Right lobe of liver (tissue), 6 donors: ENCODE data around the gene PDZD4. TPM values are rescaled to one million over a fixed set of nuclear protein-coding genes. Genes with fewer than 3 reads are reported as not detected.

Source experiments
- ATAC-seq, 4 donors: fragments of 200-7000 bp; cut with Tn5 transposase; one replicate each; pipeline ENCODE4 v1.9.1; 2020; ENCODE audit warnings: mild to moderate bottlenecking in 4 of 4, moderate library complexity in 4 of 4
- DNase-seq, 3 donors: peaks; one replicate each; pipeline ENCODE4 v3.0.0-alpha.2; 2020
- H3K27ac ChIP-seq, 3 donors: fragments of 200-600 bp; one replicate each; pipeline ENCODE4 v1.8.0; 2022
- H3K27me3 ChIP-seq, 2 donors: fragments of 200-600 bp; one replicate each; pipeline ENCODE4 v1.8.0; 2022
- H3K36me3 ChIP-seq, 4 donors: fragments of 200-600 bp; sonication (generic) in 1 of 4; one replicate each; pipeline versions ENCODE4 v1.5.1 to v1.8.0; 2017 to 2022; ENCODE audit warnings: control low read depth in 1 of 4
- H3K4me1 ChIP-seq, 4 donors: fragments of 200-600 bp; sonication (generic) in 1 of 4; one replicate each; pipeline versions ENCODE4 v1.5.1 to v1.8.0; 2017 to 2022; ENCODE audit warnings: control low read depth in 1 of 4
- H3K4me3 ChIP-seq, 3 donors: fragments of 200-600 bp; one replicate each; pipeline ENCODE4 v1.8.0; 2022
- H3K9me3 ChIP-seq, 4 donors: fragments of 200-600 bp; sonication (generic) in 1 of 4; one replicate each; pipeline versions ENCODE4 v1.5.1 to v1.8.0; 2017 to 2022; ENCODE audit warnings: control low read depth in 1 of 4
- CTCF ChIP-seq, 4 donors: fragments of 200-600 bp in 3 of 4; fragments of 450-650 bp in 1 of 4; IDR thresholded peaks; one replicate each; pipeline versions ENCODE4 v1.5.1 to v1.8.0; 2016 to 2022; ENCODE audit warnings: antibody characterized with exemption in 4 of 4, mild to moderate bottlenecking in 2 of 4
- POLR2A ChIP-seq: fragments of 450-650 bp; IDR thresholded peaks from one replicate; pipeline ENCODE4 v1.6.1; 2017; ENCODE audit warnings: antibody characterized with exemption, mild to moderate bottlenecking
- WGBS: methylation state at CpG from one replicate; pipeline ENCODE4 v1.1.6; 2018; ENCODE audit warnings: low coverage, low lambda C conversion rate; ENCODE audit not compliant: insufficient coverage; ENCODE audit errors: missing lambda C conversion rate; 5-methylcytosine and 5-hydroxymethylcytosine counted together
- intact Hi-C, 2 donors: fragments of 100-400 bp; cut with DNase I; formaldehyde crosslinking; loops; one replicate each; pipeline versions ENCODE4 v1.11.2 to v1.14.1; 2022
- total RNA-seq, 6 experiments: library from RNA; depleted of rRNA in 2 of 6; stranded (reverse); fragments of >200 nt in 2 of 6; fragmentation: NEBNext Ultra II Directional in 3 of 6; extraction: Animal tissue kit (Norgen Biotek cat#: 25700) in 3 of 6; gene quantifications; one replicate each; pipeline versions ENCODE4 v1.1.0 to v1.2.4, GENCODE V29; 2016 to 2023
- donor health status: DM: no; HTN: yes; CAD: no.
- donor health status: DM: no; HTN: no; CAD: no.
- donor health status: DM: no; HTN: no; CAD: no.
- donor health status: DM: no; HTN: yes; CAD: no.
- donor health status: DM: no; HTN: yes; CAD: no.

Gene PDZD4
- total RNA-seq, 6 experiments from 2014 or later, result 0.61 to 2.3 (median 1.5) TPM

GRCh38 chrX:153807976-153808375 lies 22.4 kb downstream of the PDZD4 start:
- ATAC-seq (no peak), DNase-seq (no peak)
- TF ChIP-seq POLR2A, result no peak
- no peak for TF ChIP-seq CTCF (IDR thresholded peaks at IDR 0.05)
- H3K4me1 ChIP-seq, result no peaks in the 10 kb centered on the region
- no peaks in the 10 kb centered on the region for H3K27me3 ChIP-seq
- H3K9me3 ChIP-seq, result no peaks in the 10 kb centered on the region
- WGBS, result 92% methylated on average over 2 of the region's 19 CpGs
- no peak overlapping the region for H3K4me3 ChIP-seq
- no peaks in the 10 kb centered on the region for H3K36me3 ChIP-seq
- H3K27ac ChIP-seq, result no peak overlapping the region
- intact Hi-C loops, result no loop called here

- Histone ChIP-seq H3K27me3 (no peaks in the 10 kb centered on the region), H3K27ac (no peak overlapping the region), H3K36me3 (no peaks in the 10 kb centered on the region), H3K4me1 (no peaks in the 10 kb centered on the region), H3K9me3 (no peaks in the 10 kb centered on the region), H3K4me3 (no peak overlapping the region)
- no peak for ATAC-seq
- intact Hi-C loops, result no loop called here
- DNase-seq, result no peak
- WGBS, result 100% methylated on average over 1 of the region's 28 CpGs
- TF ChIP-seq POLR2A (no peak), CTCF (IDR thresholded peaks at IDR 0.05) (no peak)
These were observed 23.3 kb downstream of the PDZD4 start for GRCh38 chrX:153806999-153807575.

- WGBS, result 52% methylated on average over 4 of the region's 13 CpGs
- H3K27ac ChIP-seq, result no peak overlapping the region
- TF ChIP-seq CTCF (IDR thresholded peaks at IDR 0.05) (no peak), POLR2A (no peak)
- H3K9me3 ChIP-seq, result no peaks in the 10 kb centered on the region
- ATAC-seq (no peak), DNase-seq (no peak)
- intact Hi-C loops, result no loop called here
- no peaks in the 10 kb centered on the region for H3K27me3 ChIP-seq
- no peaks in the 10 kb centered on the region for H3K4me1 ChIP-seq
- H3K36me3 ChIP-seq, result no peaks in the 10 kb centered on the region
- H3K4me3 ChIP-seq, result no peak overlapping the region
These were observed 24.9 kb downstream of the PDZD4 start for GRCh38 chrX:153805436-153805835.

- H3K4me1 ChIP-seq, result no peaks in the 10 kb centered on the region
- H3K27me3 ChIP-seq, result no peaks in the 10 kb centered on the region
- WGBS, result 87% methylated on average over 3 of the region's 25 CpGs
- no peak overlapping the region for H3K4me3 ChIP-seq
- H3K9me3 ChIP-seq, result no peaks in the 10 kb centered on the region
- DNase-seq (no peak), ATAC-seq (no peak)
- no peak for TF ChIP-seq POLR2A
- no peak for TF ChIP-seq CTCF (IDR thresholded peaks at IDR 0.05)
- intact Hi-C loops, result no loop called here
- no peak overlapping the region for H3K27ac ChIP-seq
- H3K36me3 ChIP-seq, result no peaks in the 10 kb centered on the region
These were observed 25.7 kb downstream of the PDZD4 start for GRCh38 chrX:153804621-153805020.

- Histone ChIP-seq H3K36me3 (no peaks in the 10 kb centered on the region), H3K4me3 (no peak overlapping the region), H3K9me3 (no peaks in the 10 kb centered on the region), H3K27me3 (no peaks in the 10 kb centered on the region), H3K4me1 (no peaks in the 10 kb centered on the region), H3K27ac (no peak overlapping the region)
- ATAC-seq (no peak), DNase-seq (no peak)
- intact Hi-C loops, result no loop called here
- WGBS, result no CpG with 5 or more reads among the region's 34 CpGs
- TF ChIP-seq POLR2A (no peak), CTCF (IDR thresholded peaks at IDR 0.05) (no peak)
These were observed 26.2 kb downstream of the PDZD4 start for GRCh38 chrX:153804100-153804595.
